Ovary (tissue), 9 donors: ENCODE data around the gene MCRS1. TPM values are rescaled to one million over a fixed set of nuclear protein-coding genes. Genes with fewer than 3 reads are reported as not detected.

Source experiments
- DNase-seq, 5 donors: peaks; one replicate each; pipeline ENCODE4 v3.0.0-alpha.2; 2019 to 2020
- H3K27ac ChIP-seq, 2 donors: fragments of 200-600 bp; one replicate each; pipeline versions ENCODE4 v1.5.1 to v1.8.0; 2019 to 2022
- H3K27me3 ChIP-seq: fragments of 200-600 bp; one replicate; pipeline ENCODE4 v1.8.0; 2022
- H3K36me3 ChIP-seq: fragments of 200-600 bp; sonication (generic); one replicate; pipeline ENCODE4 v1.5.1; 2019
- H3K4me1 ChIP-seq: one replicate; pipeline ENCODE4 v1.8.1; 2013; ENCODE audit warnings: mild to moderate bottlenecking, moderate library complexity; ENCODE audit not compliant: insufficient read depth
- H3K4me3 ChIP-seq: fragments of 200-600 bp; sonication (generic); one replicate; pipeline ENCODE4 v1.5.1; 2017
- H3K9me3 ChIP-seq, 2 donors: fragments of 200-600 bp in 1 of 2; sonication (generic) in 1 of 2; one replicate each; pipeline versions ENCODE4 v1.5.1 to v1.8.1; 2013 to 2019; ENCODE audit warnings: mild to moderate bottlenecking in 1 of 2, moderate library complexity in 1 of 2
- CTCF ChIP-seq, 3 donors: fragments of 450-650 bp in 2 of 3; fragments of 200-600 bp in 1 of 3; IDR thresholded peaks; one replicate each; pipeline versions ENCODE4 v1.5.1 to v1.8.0; 2016 to 2022; ENCODE audit warnings: antibody characterized with exemption in 3 of 3, mild to moderate bottlenecking in 1 of 3
- EP300 ChIP-seq: sonication (generic); formaldehyde crosslinking; IDR thresholded peaks from one replicate; pipeline ENCODE4 v1.6.1; 2017; ENCODE audit warnings: antibody characterized with exemption
- POLR2A ChIP-seq: fragments of 450-650 bp; IDR thresholded peaks from one replicate; pipeline ENCODE4 v1.6.1; 2017; ENCODE audit warnings: antibody characterized with exemption, mild to moderate bottlenecking, moderate library complexity
- WGBS, 3 donors: extraction: QIAGEN DNeasy Blood & Tissue Kit in 1 of 3; methylation state at CpG; one replicate each; pipeline versions ENCODE4 v1.1.5 to v1.1.7; 2013 to 2017; 5-methylcytosine and 5-hydroxymethylcytosine counted together
- intact Hi-C, 4 donors: fragments of 100-400 bp; cut with DNase I; formaldehyde crosslinking; loops; one replicate each; pipeline versions ENCODE4 v1.11.0 to v1.15.1; 2022 to 2023
- polyA plus RNA-seq, 2 donors: library from polyadenylated mRNA; stranded (reverse); fragments of 200-250 nt in 1 of 2; fragments of 350-450 nt in 1 of 2; fragmentation: Illumina TruSeq in 1 of 2; extraction: RNeasy Lipid Tissue Mini Kit (QIAGEN cat#74804) in 1 of 2; gene quantifications; one replicate each; pipeline ENCODE4 v1.2.3, GENCODE V29; 2013 to 2014
- total RNA-seq, 7 donors: library from RNA; depleted of rRNA in 2 of 7; stranded (reverse); fragments of >200 nt in 2 of 7; fragmentation: NEBNext Ultra II Directional in 3 of 7; extraction: Animal tissue kit (Norgen Biotek cat#: 25700) in 3 of 7; gene quantifications; one replicate each; pipeline versions ENCODE4 v1.1.0 to v1.2.4, GENCODE V29; 2016 to 2023
- donor health status: DM: no; HTN: no; CAD: no; lungs with moderate emphysema.
- donor health status: DM: no; HTN: no; CAD: no.
- donor health status: Bipolar disorder and iron deficiency.
- donor health status: DM: yes; HTN: yes; CAD: no.
- donor health status: DM: no; HTN: no; CAD: no.
- donor health status: DM: yes; HTN: yes; CAD: no.

The MCRS1 gene
- total and polyA plus RNA-seq, 9 donors: 14.7 to 56.2 (median 39.5) TPM

GRCh38 chr12:49556391-49557186 is 11.4 kb downstream of the MCRS1 start:
- intact Hi-C loops: no loop called here
- Histone ChIP-seq H3K4me1 (no peaks in the 10 kb centered on the region), H3K9me3 (no peaks in the 10 kb centered on the region), H3K27ac (no peak overlapping the region), H3K36me3 (no peaks in the 10 kb centered on the region), H3K4me3 (no peak overlapping the region), H3K27me3 (no peaks in the 10 kb centered on the region)
- WGBS, 3 donors: 73 to 79% (median 77%) methylated on average over 11 to 12 of the region's 12 CpGs
- TF ChIP-seq EP300 (no peak), CTCF (IDR thresholded peaks at IDR 0.05) (no peak), POLR2A (no peak)
- no peak for DNase-seq

- WGBS, 3 donors: 75 to 84% (median 77%) methylated on average over 14 to 18 of the region's 18 CpGs
- Histone ChIP-seq H3K36me3 (no peaks in the 10 kb centered on the region), H3K4me1 (no peaks in the 10 kb centered on the region), H3K4me3 (no peak overlapping the region), H3K9me3 (no peaks in the 10 kb centered on the region), H3K27me3 (no peaks in the 10 kb centered on the region), H3K27ac (no peak overlapping the region)
- TF ChIP-seq CTCF (IDR thresholded peaks at IDR 0.05) (no peak), EP300 (no peak)
- no peak for DNase-seq
- intact Hi-C loops: no loop called here
Measured at GRCh38 chr12:49555631-49556390, 12.1 kb downstream of the MCRS1 start.

- TF ChIP-seq CTCF (IDR thresholded peaks at IDR 0.05): no peak
- Histone ChIP-seq H3K9me3 (no peaks in the 10 kb centered on the region), H3K4me1 (peaks cover 3% of the 10 kb centered on the region), H3K4me3 (no peak overlapping the region), H3K27me3 (no peaks in the 10 kb centered on the region), H3K36me3 (no peaks in the 10 kb centered on the region), H3K27ac (no peak overlapping the region)
- no peak for DNase-seq
- WGBS, 3 donors: 59 to 67% (median 65%) methylated on average over 15 of the region's 15 CpGs
- intact Hi-C loops: no loop called here
Measured at GRCh38 chr12:49554266-49554665, 13.7 kb downstream of the MCRS1 start.

- 60 to 70% (median 68%) methylated on average over 2 of the region's 2 CpGs for WGBS, 3 donors
- Histone ChIP-seq H3K27ac (no peak overlapping the region), H3K9me3 (no peaks in the 10 kb centered on the region), H3K27me3 (no peaks in the 10 kb centered on the region), H3K36me3 (no peaks in the 10 kb centered on the region), H3K4me3 (no peak overlapping the region), H3K4me1 (peaks cover 8% of the 10 kb centered on the region)
- TF ChIP-seq EP300 (no peak), CTCF (IDR thresholded peaks at IDR 0.05) (no peak), POLR2A (no peak)
- intact Hi-C loops: no loop called here
- no peak for DNase-seq
Measured at GRCh38 chr12:49553512-49554088, 14.3 kb downstream of the MCRS1 start.
